GM23338 (cell line): ENCODE measurements around the gene FGGY. TPM values are rescaled to one million over a fixed set of nuclear protein-coding genes. Genes with fewer than 3 reads are reported as not detected.

ENCODE experiments used
- ATAC-seq: fragments of 200-7000 bp; cut with Tn5 transposase; 3 replicates; pipeline ENCODE4 v1.9.1; 2020
- DNase-seq: peaks from one replicate; pipeline ENCODE4 v3.0.0-alpha.2; 2015; ENCODE audit warnings: low spot score
- H2AFZ ChIP-seq: fragments of 200-600 bp; sonication (generic); 2 replicates; pipeline ENCODE4 v1.8.0; 2016; ENCODE audit warnings: antibody characterized with exemption, mild to moderate bottlenecking, moderate library complexity
- H3F3A ChIP-seq: fragments of 200-600 bp; sonication (generic); replicated peaks from 2 replicates; pipeline ENCODE4 v1.8.0; 2017; ENCODE audit warnings: antibody characterized with exemption, mixed run types, low read depth
- H3K27ac ChIP-seq: fragments of 200-600 bp; sonication (generic); 2 replicates; pipeline ENCODE4 v1.6.1; 2016; ENCODE audit warnings: low read depth
- H3K27me3 ChIP-seq: fragments of 200-600 bp; sonication (generic); 2 replicates; pipeline ENCODE4 v1.8.0; 2016; ENCODE audit warnings: mild to moderate bottlenecking, mixed run types, moderate library complexity; ENCODE audit not compliant: insufficient read depth
- H3K36me3 ChIP-seq: fragments of 200-600 bp; sonication (generic); 2 replicates; pipeline ENCODE4 v1.8.0; 2016; ENCODE audit warnings: mild to moderate bottlenecking; ENCODE audit not compliant: insufficient read depth
- H3K4me1 ChIP-seq: fragments of 200-600 bp; sonication (generic); 2 replicates; pipeline ENCODE4 v1.8.0; 2016; ENCODE audit warnings: mild to moderate bottlenecking, moderate library complexity; ENCODE audit not compliant: insufficient read depth
- H3K4me2 ChIP-seq: fragments of 200-600 bp; sonication (generic); 2 replicates; pipeline ENCODE4 v1.7.1; 2017; ENCODE audit warnings: mixed run types
- H3K4me3 ChIP-seq: fragments of 200-600 bp; sonication (generic); 2 replicates; pipeline ENCODE4 v1.6.1; 2016; ENCODE audit warnings: mixed run types
- H3K79me2 ChIP-seq: fragments of 200-600 bp; sonication (generic); replicated peaks from 2 replicates; pipeline ENCODE4 v1.8.0; 2017; ENCODE audit warnings: mild to moderate bottlenecking; ENCODE audit not compliant: insufficient read depth
- H3K9me2 ChIP-seq: fragments of 200-600 bp; sonication (generic); 2 replicates; pipeline ENCODE4 v1.8.0; 2017; ENCODE audit not compliant: insufficient read depth
- H4K20me1 ChIP-seq: fragments of 200-600 bp; sonication (generic); replicated peaks from 2 replicates; pipeline ENCODE4 v1.8.0; 2017; ENCODE audit warnings: mild to moderate bottlenecking; ENCODE audit not compliant: insufficient read depth
- H3K27ac Mint-ChIP-seq: 2 replicates; pipeline ENCODE4 v1.8.0; 2020; ENCODE audit warnings: inconsistent platforms, mild to moderate bottlenecking, moderate library complexity, mixed read lengths
- H3K27me3 Mint-ChIP-seq: 3 replicates; pipeline ENCODE4 v1.8.0; 2022; ENCODE audit warnings: low read depth, mild to moderate bottlenecking, moderate library complexity, mixed read lengths, inconsistent platforms; ENCODE audit not compliant: insufficient read depth, poor library complexity
- H3K36me3 Mint-ChIP-seq: 3 replicates; pipeline ENCODE4 v1.8.0; 2021; ENCODE audit warnings: low read depth, mild to moderate bottlenecking, inconsistent platforms, moderate library complexity, mixed read lengths
- H3K4me1 Mint-ChIP-seq: 3 replicates; pipeline ENCODE4 v1.8.0; 2020; ENCODE audit warnings: mild to moderate bottlenecking, inconsistent platforms, mixed read lengths
- H3K4me3 Mint-ChIP-seq: 3 replicates; pipeline ENCODE4 v1.8.0; 2021; ENCODE audit warnings: moderate library complexity, mild to moderate bottlenecking, inconsistent platforms, mixed read lengths
- H3K9me3 Mint-ChIP-seq: 3 replicates; pipeline ENCODE4 v1.8.0; 2020; ENCODE audit warnings: moderate library complexity, mild to moderate bottlenecking, inconsistent platforms, mixed read lengths
- CREB1 ChIP-seq: fragments of 250-450 bp; sonication (Bioruptor Pico); IDR thresholded peaks from 2 replicates; pipeline ENCODE4 v1.5.0; 2020; ENCODE audit warnings: low read depth, mild to moderate bottlenecking, moderate library complexity
- CTCF ChIP-seq, 2 experiments: fragments of 200-600 bp in 1 of 2; sonication (generic) in 1 of 2; conservative IDR thresholded peaks; 2 replicates each; pipeline versions ENCODE4 v1.5.1 to v1.6.1; 2016 to 2017; ENCODE audit warnings: antibody characterized with exemption in 2 of 2, low read depth in 2 of 2, mild to moderate bottlenecking in 2 of 2, moderate library complexity in 1 of 2
- ETS1 ChIP-seq: IDR thresholded peaks from 2 replicates; pipeline ENCODE4 v1.6.1; 2016; ENCODE audit warnings: antibody characterized with exemption
- EZH2 ChIP-seq: fragments of 200-600 bp; sonication (generic); IDR thresholded peaks from one replicate; pipeline ENCODE4 v1.8.0; 2017; ENCODE audit warnings: antibody characterized with exemption, mild to moderate bottlenecking, low read depth; ENCODE audit not compliant: unreplicated experiment
- EZH2phosphoT487 ChIP-seq: fragments of 200-600 bp; sonication (generic); IDR thresholded peaks from one replicate; pipeline ENCODE4 v1.8.1; 2018; ENCODE audit warnings: antibody characterized with exemption; ENCODE audit not compliant: unreplicated experiment
- NANOG ChIP-seq: IDR thresholded peaks from 2 replicates; pipeline ENCODE4 v1.6.1; 2016; ENCODE audit warnings: antibody characterized with exemption, borderline replicate concordance
- POLR2AphosphoS5 ChIP-seq: IDR thresholded peaks from 2 replicates; pipeline ENCODE4 v1.6.1; 2016; ENCODE audit warnings: antibody characterized with exemption, low read depth
- REST ChIP-seq: IDR thresholded peaks from one replicate; pipeline ENCODE4 v1.6.1; 2018; ENCODE audit warnings: antibody characterized with exemption; ENCODE audit not compliant: unreplicated experiment
- STAT1 ChIP-seq: IDR thresholded peaks from one replicate; pipeline ENCODE4 v1.6.1; 2016; ENCODE audit warnings: antibody characterized with exemption; ENCODE audit not compliant: unreplicated experiment
- polyA plus RNA-seq: library from polyadenylated mRNA; unstranded; fragments of >200 nt; fragmentation: Nextera tagmentation; extraction: Ambion mirVana; gene quantifications from 2 replicates; pipeline ENCODE4 v1.2.1, GENCODE V29; 2016
- total RNA-seq: library from RNA; depleted of rRNA; stranded (reverse); fragments of >200 nt; shearing (Covaris generic); gene quantifications from 2 replicates; pipeline ENCODE4 v1.2.3, GENCODE V29; 2014

The FGGY gene
- total and polyA plus RNA-seq, 2 experiments from 2014 or later: 10.9 to 21.4 TPM

GRCh38 chr1:59561796-59562195, 264.9 kb downstream of the FGGY start (continued):
- TF ChIP-seq CTCF (conservative IDR thresholded peaks at IDR 0.05; ENCODE audit: low read depth in 2 of 2) (no peak), EZH2phosphoT487 (no peak), POLR2AphosphoS5 (no peak)

GRCh38 chr1:59564192-59564891, 267.4 kb downstream of the FGGY start:
- ATAC-seq (no peak), DNase-seq (no peak)
- Mint-ChIP-seq H3K27ac (no peak overlapping the region), H3K27me3 (peaks cover 2% of the 10 kb centered on the region), H3K9me3 (no peaks in the 10 kb centered on the region), H3K4me1 (no peaks in the 10 kb centered on the region), H3K4me3 (no peak overlapping the region), H3K36me3 (no peaks in the 10 kb centered on the region)
- no peak overlapping the region for H3K27ac ChIP-seq
- H3K4me2 ChIP-seq: no peak overlapping the region
- H3K4me1 ChIP-seq: no peaks in the 10 kb centered on the region
- peaks cover 16% of the 10 kb centered on the region; the same call in 1 of the 2 replicates for H3K9me2 ChIP-seq
- no peak for TF ChIP-seq REST
- TF ChIP-seq EZH2: no peak
- no peak for TF ChIP-seq ETS1
- no peak for TF ChIP-seq STAT1
- no peak for TF ChIP-seq CTCF (conservative IDR thresholded peaks at IDR 0.05; ENCODE audit: low read depth in 2 of 2)
- TF ChIP-seq NANOG: no peak
- TF ChIP-seq CREB1 (CRISPR knock-in tag): no peak
- TF ChIP-seq POLR2AphosphoS5: no peak
- no peak for TF ChIP-seq EZH2phosphoT487
- no peaks in the 10 kb centered on the region for H4K20me1 ChIP-seq
- H3K36me3 ChIP-seq: no peaks in the 10 kb centered on the region
- H2AFZ ChIP-seq: no peak overlapping the region
- H3K27me3 ChIP-seq: no peaks in the 10 kb centered on the region
- H3K4me3 ChIP-seq: no peak overlapping the region
- H3K79me2 ChIP-seq: no peaks in the 10 kb centered on the region
- no peaks in the 10 kb centered on the region for H3F3A ChIP-seq
